HTERT RPE-1 (cell line): ENCODE results near the gene EIF3A.
"Not testable (repeated sequence)": the region's sequence is repeated elsewhere in the genome, so short reads cannot be mapped to it uniquely, and the experiment has no call there.

Source experiments
- in situ Hi-C: fragments of 300-500 bp; cut with MboI; formaldehyde crosslinking; loops from 4 replicates; pipeline ENCODE4 v1.14.3; 2020; ENCODE audit warnings: low sequenced_read_pairs

Gene EIF3A

DNA sequence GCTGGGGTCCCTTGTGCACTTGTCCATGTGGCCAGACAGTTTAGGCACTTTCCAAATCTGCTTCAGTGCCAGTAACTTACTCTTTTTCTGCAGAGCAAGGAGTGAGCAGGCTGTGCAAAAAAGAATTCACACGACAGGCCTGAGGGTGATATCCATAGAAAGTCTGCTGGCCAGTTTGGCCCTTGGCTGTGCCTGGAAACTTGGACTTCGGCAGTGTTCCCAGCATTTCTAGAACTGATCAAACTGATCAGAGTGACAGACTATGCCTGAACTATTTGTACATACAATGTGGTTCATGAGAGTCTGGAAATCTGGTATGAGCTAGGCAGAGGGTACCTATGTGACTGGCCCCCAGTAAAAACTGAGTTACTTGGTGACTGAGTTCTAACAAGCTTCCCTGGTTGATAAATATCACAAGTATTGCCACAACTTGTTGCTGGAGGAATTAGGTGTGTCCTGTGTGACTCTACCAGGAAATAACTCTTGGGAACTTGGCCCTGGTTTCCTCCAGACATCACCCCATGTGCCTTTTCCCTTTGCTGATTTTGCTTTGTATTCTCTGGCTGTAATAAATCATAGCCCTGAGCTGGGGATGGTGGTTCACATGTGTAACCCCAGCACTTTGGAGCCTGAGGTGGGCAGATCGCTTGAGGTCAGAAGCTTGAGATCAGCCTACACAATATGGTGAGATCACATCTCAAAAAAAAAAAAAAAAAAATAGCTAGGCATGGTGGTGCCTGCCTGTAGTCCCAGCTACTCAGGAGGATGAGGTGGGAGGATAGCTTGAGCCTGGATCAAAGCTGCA is 20.0 kb upstream of the EIF3A start:
- in situ Hi-C loops: no loop called here

DNA sequence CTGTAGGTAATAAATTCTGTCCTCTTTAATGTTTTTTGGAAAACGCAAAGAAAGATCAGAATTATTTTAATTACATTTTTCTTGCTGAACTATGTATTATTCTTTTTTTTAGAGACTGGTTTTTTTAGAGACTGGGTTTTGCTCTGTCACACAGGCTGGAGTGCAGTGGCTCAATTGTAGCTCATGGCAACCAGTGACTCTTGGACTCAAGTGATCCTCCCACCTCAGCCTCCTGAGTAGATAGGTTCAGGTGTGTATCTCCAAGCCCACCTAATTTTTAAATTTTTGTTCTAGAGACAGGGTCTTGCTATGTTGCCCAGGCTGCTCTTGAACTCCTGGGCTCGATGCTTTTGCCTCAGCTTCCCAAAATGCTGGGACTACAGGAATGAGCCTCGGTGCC is 18.0 kb upstream of the EIF3A start:
- in situ Hi-C loops: no loop called here

DNA sequence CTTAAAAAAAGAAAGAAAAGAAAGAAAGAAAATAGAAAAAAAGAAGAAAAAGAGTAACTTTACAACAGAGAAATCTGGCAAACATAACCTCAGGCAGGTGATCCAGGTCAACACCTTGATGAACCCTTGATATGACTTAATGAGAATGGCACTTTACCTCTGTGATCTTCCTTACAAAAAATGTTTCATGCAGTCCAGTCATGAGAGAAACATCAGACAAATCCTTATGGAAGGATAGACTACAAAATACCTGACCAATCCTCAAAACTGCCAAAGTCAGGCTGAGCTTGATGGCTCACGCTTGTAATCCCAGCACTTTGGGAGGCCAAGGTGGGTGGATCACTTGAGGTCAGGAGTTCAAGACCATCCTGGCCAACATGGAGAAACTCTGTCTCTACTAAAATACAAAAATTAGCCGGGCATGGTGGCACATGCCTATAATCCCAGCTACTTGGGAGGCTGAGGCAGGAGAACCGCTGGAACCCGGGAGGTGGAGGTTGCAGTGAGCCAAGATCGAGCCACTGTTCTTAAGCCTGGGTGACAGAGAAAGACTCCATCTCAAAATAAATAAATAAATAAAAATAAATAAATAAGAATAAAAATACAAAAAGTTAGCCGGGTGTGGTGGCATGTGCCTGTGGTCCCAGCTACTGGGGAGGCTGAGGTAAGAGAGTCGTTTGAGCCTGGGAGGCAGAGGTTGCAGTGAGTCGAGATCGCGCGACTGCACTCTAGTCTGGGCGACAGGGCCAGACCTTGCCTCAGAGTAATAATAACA is 16.2 kb upstream of the EIF3A start:
- in situ Hi-C loops: not testable (repeated sequence)

DNA sequence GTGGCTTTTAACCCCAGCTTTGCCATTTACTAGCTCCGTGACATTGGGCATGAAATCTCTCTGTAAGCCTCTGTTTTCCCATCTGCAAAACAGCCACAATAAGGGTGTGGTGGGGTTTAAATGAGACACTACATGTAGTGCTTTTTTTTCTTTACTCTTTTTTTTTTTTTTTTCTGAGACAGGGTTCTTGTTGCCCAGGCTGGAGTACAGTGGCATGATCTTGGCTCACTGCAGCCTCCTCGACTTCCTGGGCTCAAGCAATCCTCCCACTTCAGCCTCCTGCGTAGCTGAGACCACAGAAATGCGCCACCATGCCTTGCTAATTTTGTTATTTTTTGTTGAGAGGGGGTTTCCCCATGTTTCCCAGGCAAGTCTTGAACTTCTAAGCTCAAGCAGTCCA is 15.0 kb upstream of the EIF3A start:
- in situ Hi-C loops: no loop called here

DNA sequence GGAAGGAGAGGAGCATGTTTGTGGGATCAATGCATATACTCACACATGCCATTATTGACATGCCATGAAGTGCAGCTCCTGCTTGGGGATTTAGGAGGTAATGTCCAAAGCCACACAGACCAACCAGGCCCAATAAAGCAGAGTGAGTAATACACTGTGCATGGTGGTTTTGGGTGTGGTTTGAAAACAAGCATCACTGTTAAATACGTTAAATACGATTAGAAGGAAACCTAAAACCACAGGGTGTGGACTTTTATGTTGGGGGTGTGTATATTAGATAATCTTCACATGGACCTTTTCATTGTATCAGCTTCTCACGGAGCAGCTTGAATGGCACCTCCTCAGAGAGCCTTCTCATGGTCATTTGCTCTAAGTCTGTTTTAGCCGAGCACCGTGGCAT is 10.4 kb upstream of the EIF3A start:
- in situ Hi-C loops: no loop called here

DNA sequence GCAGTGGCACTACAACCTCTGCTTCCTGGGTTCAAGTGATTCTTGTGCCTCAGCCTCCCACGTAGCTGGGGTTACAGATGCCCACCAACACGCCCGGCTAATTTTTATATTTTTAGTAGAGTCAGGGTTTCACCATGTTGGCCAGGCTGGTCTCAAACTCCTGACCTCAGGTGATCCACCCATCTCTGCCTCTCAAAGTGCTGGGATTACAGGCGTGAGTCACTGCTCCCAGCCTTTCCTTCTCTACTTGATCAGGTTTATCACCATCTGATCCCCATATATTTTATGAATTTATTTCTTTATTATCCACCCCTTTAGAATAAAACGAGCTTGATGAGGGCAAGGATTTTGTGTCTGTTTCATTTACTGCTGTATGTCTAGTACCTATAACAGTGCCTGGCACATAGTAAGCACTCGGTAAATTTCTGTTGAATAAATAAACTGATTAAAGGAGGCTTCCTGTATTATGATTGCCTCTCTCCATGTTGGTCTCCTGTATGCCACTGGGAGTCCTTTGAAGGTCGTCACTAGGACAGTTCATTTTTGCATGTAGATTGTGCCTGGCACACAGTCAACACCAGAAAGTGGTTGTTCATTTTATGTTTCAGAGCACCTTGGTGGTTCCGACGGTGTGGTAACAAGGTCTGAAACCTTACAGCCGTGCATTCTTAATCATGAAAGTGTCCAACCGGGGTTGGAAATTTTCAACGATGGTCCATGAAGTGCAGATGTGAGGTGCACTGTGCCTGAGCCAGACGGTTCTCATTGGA is 9.6 kb upstream of the EIF3A start:
- in situ Hi-C loops: no loop called here

DNA sequence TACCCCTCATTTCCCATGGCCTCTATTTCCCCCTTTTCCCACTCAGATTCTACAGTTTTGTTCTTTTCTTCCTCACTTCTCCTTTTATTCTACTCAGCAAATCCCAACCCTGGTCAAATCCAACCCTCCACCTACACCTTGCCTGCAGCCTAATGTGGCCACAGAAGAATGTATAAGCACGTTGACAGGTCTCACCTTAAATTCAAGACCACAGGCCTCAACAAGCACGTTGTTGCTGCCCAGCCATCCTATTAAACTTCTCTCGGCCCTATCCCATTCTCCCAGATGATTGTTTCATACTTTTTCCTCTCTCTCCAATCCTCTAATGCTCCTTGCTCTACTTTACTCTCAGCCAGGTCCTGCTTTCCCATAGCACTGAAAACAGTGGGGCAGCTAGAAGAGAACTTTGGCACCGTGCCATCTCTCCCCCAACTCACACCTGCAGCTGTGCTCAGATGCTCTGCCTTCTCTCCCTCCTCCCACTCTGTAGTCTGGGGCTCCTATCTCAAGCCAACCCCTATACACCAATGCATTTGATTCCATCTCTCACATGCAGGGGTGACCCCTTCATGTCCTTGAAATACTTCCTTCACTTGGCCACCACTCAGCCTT is 6.8 kb upstream of the EIF3A start:
- in situ Hi-C loops: no loop called here

DNA sequence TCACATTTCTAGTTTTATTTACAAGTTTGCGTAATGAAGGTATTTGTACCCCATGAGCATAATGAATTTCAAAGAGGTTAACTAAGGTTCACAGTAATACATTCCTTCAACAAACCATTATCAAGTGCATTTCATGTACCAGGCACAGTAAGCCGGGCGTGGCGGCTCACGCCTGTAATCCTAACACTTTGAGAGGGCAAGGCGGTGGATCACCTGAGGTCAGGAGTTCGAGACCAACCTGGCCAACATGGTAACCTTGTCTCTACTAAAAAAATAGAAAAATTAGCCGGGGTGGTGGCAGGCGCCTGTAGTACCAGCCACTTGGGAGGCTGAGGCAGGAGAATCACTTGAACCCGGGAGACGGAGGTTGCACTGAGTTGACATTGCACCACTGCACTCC is 4.3 kb upstream of the EIF3A start:
- in situ Hi-C loops: no loop called here

DNA sequence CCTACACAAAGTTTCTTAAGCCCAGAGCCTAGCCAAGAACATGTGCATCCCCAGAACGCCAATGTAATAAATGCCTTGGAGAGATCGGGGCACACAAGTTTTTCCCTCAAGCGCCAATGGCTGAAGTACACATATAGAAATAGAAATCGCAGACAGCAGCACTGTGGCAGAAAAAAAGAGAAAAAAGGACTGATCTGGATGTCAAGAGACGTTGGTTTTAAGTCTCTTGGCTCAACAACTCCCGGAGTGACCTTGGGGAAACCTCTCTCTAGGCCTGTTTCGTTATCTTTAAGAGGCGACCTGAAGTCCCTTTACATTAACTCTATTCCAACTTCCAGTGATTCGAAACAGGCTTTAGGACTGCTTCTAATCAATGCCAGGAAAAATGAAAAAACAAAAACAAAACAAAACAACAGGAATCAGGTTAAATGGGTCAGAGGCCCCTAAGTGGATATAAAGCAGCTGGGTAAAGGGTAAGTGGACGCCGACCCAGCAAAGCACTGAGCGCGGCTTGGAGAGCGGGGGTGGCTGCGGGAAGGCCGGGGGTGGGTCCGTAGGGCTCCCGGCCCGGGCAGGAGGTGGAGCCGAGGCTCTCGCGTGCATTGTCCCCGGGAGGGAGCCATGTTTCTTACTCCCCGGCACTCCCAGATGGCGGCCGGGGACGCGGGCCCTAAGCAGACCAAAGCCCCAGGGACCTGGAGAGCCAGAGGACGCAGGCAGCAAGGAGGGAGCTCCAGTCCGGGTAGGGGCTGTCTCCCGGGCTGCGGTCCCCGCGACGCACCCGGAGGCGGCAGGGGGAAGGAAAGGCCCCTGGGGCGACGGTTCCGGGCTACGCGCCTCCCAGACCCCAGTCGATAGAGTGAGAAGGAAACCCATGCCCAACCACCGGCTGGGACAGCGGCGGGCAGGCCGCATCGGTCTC is 757 bp downstream of the EIF3A start:
- in situ Hi-C loops: no loop called here

DNA sequence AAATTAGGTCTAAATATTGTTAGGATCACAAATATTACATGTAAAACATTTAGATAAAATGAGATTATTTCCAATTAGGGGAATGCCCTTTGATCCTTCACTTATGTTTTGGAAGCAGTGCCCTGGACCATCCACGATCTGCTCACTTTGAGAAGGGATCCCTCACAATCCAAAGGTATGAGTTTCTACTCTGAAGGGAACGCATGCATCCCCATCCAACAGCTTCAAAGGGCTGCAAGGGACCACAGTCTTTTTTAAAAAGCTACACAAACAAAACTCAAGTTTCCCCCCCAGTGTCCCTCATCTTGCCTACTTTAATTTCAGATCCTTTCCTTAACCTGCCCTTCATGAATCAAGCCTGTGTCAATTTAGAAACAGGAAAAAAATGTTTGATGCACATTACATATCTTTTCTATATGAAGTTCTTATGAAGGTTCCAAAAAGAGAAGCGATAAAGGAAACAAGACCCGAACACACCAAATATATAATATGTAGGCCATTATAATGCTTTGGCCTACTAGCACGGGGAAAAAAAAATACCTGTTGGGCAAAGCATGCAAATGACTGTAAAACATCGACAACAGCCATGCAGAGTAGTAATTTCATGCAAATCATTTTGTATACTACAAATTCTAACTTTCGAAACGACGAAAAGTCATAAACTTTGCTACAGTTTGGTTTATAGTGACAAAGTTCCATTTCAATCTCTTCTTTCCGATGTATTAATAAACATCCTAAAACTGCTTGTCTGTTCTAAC is 2.0 kb downstream of the EIF3A start:
- in situ Hi-C loops: no loop called here

DNA sequence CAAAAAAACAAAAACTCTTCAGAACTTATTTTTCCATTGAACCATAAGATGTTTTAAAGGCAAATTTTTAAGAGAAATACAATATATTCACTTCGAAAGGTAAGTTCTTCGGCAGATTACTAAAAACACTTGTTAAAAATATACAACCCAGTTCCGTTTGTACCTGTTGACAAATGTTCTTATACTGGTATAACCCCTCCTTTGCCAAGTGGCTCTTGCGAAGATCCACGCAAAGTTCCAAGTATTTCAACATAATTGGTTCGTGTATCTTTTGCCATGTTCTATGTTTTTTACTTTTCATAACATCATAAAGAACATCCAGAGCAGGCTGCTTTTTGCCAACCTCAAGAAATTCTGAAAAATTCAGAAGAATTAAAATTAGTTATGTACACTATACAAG is 7.0 kb downstream of the EIF3A start:
- in situ Hi-C loops: no loop called here

DNA sequence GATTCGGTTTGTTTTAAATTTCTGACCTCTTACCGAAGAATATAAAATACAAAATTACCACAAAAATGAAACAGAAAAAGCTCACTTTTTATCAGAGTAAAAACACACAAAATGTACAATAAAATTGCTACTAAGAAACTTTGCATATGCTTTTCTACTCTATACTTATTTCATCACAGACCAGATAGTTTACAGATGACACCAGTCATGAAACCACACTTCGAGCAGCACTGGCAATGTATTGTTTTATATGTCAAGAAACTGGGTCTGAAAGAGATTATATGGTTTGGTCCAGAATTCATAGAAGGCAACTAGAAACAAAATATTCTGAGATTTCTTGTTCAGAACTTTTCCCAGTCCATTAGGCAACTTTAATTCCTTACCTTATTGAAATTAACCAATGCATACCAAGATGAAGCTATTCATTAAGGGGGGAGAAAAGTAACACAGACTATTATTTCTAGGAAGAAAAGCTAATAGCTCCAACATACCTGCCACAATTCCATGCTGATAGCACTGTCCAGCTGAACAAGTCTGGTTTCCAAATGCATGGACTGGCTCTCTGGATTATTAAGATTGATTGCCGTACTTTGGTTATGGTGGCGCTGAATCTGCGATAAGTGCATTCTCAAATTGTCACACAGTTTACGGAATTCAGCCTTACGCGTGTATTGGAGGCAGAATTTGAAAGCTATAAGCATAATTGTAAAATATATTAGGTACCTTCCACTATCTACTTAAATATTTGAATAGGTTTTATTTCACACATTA is 10.0 kb downstream of the EIF3A start:
- in situ Hi-C loops: no loop called here

DNA sequence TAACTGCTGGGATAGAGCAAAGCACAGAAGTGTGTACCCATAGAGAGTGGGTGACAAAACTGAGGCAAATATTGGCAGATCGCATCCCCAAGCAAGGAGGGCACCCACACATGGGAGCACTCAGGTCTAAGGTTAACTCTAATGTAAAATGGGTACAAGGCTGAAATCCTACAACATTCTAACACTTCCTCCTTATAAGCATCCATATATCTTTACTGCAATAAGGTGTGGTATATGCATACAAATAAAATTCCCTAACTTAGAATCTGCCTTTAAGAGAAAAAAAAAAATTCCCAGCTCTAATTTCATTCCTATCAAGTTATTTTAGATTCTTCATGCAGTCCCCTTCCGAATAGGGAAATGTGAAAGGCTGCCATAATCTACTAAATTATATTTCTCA is 18.7 kb downstream of the EIF3A start:
- in situ Hi-C loops: no loop called here

DNA sequence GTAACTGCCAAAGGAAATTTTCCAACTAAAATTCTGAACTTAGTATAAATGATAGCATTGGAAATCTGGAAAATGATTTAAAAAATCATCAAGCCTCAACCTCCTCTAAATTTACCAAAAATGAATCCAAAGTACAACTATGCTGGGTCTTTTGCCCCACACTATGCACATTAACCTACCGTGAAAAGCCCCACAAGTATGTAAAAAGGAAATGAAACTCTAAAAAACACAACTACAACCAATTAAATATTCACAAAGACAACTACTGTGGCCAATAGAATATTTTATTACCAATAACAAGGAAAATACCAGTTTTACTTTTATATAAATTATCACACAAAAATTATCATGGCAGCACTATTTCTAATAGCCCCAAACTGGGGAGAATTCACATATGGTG is 19.3 kb downstream of the EIF3A start:
- in situ Hi-C loops: no loop called here

DNA sequence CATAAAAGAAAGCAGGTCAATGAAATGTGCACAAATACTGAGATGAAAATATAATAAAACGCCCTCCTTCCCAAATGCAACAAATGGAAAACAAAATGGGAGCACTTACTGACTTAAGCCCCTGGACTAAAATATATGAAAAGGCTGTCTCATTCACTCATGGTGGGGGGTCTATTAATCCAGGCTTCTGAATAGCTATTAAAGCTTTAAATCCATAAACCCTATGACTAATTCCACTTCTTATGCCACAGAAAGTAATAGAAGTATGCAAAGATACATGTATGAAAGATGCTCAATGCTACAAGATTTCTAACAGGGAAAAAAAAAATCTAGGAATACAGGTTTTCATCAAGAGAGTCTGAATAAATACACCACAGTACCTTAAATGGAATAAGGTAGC is 20.5 kb downstream of the EIF3A start:
- in situ Hi-C loops: no loop called here

DNA sequence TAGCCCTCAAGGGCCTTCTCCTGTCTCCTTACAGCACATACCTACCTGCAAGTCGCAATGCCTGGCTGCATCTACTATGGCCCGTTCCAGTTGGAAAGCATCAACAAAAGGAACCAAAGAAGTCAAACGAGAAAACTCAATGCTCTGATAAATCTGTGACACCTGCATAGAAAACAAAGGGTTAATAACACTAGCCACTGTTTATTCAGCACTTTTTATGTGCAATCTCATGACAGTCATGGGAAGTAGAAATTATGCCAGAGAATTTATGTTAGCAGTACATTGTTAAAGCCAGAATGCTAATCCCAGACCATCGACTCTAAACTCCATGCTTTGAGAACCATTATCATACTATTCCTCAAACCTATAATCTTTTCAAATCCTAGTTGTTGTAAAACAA is 21.1 kb downstream of the EIF3A start:
- in situ Hi-C loops: no loop called here

DNA sequence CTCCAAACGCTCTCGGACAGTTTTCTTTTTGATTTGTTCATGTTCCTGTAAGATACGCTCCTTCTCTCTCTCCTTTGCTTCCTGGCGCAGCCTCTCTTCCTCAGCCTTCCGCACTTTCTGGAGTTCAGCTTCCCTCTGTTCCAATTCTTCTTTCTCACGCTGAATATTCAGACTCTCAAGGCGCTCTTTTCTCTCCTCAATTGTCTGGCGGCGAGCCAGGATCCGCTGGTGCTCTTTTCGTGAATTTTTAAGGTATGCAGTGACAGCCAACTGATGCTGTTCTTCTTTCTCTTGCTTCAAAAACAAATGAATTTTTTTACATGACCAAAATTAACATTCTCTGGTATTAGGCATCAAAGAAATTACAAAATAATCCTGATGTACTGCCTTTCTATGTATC is 22.6 kb downstream of the EIF3A start:
- in situ Hi-C loops: no loop called here

DNA sequence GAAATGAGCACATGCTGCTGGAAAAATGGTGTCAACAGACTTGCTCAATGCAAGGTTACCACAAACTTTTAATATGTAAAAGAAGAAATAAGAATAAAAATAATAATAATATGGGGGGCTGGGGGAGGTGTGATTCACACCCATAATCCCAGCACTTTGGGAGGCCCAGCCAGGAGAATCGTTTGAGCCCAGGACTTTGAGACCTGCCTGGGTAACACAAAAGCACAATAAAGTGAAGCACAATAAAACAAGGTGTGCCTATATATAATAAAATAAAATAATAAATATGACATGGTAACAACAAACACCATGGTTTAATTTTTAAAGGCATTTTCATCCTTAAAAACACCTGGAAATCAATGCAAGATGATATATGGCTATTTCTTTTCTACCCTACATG is 25.1 kb downstream of the EIF3A start:
- in situ Hi-C loops: no loop called here

DNA sequence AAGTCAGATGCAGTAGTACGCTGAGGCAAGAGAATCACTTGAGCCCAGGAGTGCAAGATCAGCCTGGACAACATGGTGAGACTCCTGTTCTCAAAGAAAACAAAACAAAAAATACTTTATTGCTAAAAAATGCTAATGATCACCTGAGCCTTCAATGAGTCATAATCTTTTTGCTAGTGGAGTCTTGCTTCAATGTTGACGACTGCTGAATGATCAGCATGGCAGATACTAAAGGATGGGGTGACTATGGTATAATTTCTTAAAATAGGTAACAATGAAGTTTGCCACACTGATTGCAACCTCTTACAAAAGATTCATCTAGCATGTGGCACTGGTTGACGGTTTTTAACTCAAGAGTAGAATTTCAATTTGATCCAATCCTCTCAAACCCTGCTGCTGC is 28.8 kb downstream of the EIF3A start:
- in situ Hi-C loops: no loop called here
